Effector memory CD4-positive, alpha-beta T cell (primary cell): ENCODE data around the gene MT1B.

ENCODE experiments used
- DNase-seq, 3 donors: peaks; one replicate each; pipeline ENCODE4 v3.0.0-alpha.2; 2020
- H3K27ac ChIP-seq: 2 replicates; pipeline ENCODE4 v1.7.0; 2013; ENCODE audit warnings: mild to moderate bottlenecking, low read length, moderate library complexity; ENCODE audit not compliant: insufficient read depth, poor library complexity, severe bottlenecking
- H3K27me3 ChIP-seq: replicated peaks from 2 replicates; pipeline ENCODE4 v1.7.0; 2013; ENCODE audit warnings: mild to moderate bottlenecking, low read length; ENCODE audit not compliant: insufficient read depth, control insufficient read depth, poor library complexity, severe bottlenecking
- H3K36me3 ChIP-seq: 2 replicates; pipeline ENCODE4 v1.7.0; 2013; ENCODE audit warnings: mild to moderate bottlenecking, low read length, moderate library complexity; ENCODE audit not compliant: control insufficient read depth, insufficient read depth
- H3K4me1 ChIP-seq: 2 replicates; pipeline ENCODE4 v1.7.0; 2013; ENCODE audit warnings: low read length, mild to moderate bottlenecking; ENCODE audit not compliant: control insufficient read depth, insufficient read depth, poor library complexity, severe bottlenecking
- H3K4me3 ChIP-seq: 2 replicates; pipeline ENCODE4 v1.7.0; 2013; ENCODE audit warnings: low read length, low read depth, mild to moderate bottlenecking; ENCODE audit not compliant: insufficient read depth, poor library complexity, severe bottlenecking
- H3K9me3 ChIP-seq: 2 replicates; pipeline ENCODE4 v1.7.0; 2013; ENCODE audit warnings: mild to moderate bottlenecking, low read length, moderate library complexity; ENCODE audit not compliant: control insufficient read depth

The MT1B gene

DNA sequence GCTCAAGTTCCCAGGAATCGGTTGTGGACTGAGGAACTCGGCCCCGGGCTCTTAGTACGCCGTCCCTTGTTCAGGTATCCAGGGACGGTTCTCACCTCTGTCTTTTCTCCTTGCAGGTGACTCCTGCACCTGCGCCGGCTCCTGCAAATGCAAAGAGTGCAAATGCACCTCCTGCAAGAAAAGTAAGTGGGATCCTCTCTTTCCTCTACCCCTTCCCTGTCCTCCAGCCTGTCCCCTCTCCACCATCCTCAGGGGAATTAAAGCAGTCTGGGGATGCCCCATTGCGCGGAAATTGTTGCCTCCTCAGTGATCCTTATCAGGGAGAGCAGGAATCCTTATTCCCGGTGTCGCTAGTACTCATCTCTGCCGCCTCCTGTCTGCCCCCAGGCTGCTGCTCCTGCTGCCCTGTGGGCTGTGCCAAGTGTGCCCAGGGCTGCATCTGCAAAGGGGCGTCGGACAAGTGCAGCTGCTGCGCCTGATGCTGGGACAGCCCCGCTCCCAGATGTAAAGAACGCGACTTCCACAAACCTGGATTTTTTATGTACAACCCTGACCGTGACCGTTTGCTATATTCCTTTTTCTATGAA, 42.7 kb upstream of the MT1B start:
- H3K36me3 ChIP-seq: no peaks in the 10 kb centered on the region
- peak overlapping the region; percentile 72 for H3K4me3 ChIP-seq
- no peaks in the 10 kb centered on the region for H3K9me3 ChIP-seq
- DNase-seq: no peak
- peaks cover 36% of the 10 kb centered on the region for H3K4me1 ChIP-seq
- H3K27me3 ChIP-seq: no peaks in the 10 kb centered on the region
- peak overlapping the region; percentile 82 for H3K27ac ChIP-seq

DNA sequence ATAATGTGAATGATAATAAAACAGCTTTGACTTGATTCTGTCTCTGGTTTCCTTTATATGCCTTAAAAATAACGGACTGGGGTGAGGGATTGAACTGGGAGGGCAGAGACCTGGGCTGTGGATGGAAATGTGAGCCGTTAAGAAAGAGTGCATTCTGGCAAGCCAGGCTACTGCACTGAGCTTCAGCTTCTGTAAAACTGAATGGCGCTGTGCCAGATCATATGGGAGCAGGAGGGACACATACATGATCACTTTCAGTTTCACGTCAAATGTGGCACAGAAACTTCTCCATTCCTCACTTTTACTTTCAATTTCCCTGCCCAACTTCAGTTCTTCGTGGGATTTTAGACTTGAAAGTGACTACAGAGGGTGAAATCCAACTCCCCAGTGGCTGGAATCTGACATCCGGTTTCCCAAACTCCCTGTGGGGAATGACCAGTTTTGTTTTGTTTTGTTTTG, 42.2 kb upstream of the MT1B start:
- no peaks in the 10 kb centered on the region for H3K9me3 ChIP-seq
- peaks cover 36% of the 10 kb centered on the region for H3K4me1 ChIP-seq
- no peaks in the 10 kb centered on the region for H3K36me3 ChIP-seq
- H3K4me3 ChIP-seq: peak overlapping the region; percentile 72
- H3K27me3 ChIP-seq: no peaks in the 10 kb centered on the region
- H3K27ac ChIP-seq: peak overlapping the region; percentile 82
- DNase-seq: peak; percentile 33 to 62 (median 46)

DNA sequence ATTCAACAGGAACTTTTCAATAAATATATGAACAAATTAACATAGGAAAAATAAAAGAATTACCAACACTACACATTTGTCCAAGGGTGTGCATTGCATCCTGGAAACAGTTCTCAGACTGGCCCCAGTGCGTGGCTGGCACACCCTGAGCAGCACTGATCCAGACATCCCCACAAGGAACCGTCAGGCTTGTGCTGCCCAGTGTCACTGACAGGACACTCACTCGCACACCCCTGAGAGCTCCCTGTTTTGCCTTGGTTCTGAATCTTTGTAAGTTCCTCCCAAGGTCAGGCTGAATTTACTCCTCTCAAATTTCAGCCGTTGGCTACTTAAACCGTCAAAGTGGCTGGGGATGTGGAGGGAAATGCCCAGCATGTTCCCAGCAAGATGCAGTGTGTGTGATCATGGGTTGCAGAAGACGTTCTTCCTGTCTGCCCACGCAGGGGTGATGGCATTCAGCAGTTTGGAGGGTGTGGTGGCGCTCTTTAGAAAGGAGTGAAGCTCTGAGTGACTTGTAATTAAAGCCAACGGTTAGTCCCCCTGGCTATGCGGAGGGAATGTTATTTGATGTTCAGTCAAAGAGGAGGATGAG, 41.6 kb upstream of the MT1B start:
- Histone ChIP-seq H3K27ac (peak overlapping the region; percentile 82), H3K4me1 (peaks cover 36% of the 10 kb centered on the region), H3K9me3 (no peaks in the 10 kb centered on the region), H3K27me3 (no peaks in the 10 kb centered on the region), H3K4me3 (peak overlapping the region; percentile 72), H3K36me3 (no peaks in the 10 kb centered on the region)
- peak; percentile 42 to 63 (median 47) for DNase-seq

DNA sequence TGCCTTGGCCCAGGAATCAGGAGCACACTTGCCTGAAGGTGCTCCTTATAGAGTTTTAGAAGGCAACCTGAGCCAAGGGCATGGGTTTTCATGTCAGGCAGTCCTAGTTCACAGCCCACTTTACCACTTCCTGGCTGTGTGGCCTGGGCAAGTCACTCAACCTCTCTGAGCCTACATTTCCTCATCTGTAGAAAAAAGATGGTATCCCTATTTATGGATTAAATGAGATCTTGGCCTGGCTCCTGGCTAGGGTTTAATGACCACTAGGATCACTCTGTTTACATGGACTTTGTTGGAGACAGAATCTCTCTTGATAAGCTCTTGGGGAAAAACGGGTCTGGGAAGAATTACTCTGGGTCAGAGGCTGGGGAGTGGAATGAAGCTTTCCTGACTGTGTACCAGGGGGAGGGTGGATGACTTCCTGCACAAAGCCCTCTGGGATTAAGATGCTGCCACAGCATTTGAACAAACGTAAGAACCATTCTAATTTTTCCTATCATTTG, 41.0 kb upstream of the MT1B start:
- peak overlapping the region; percentile 72 for H3K4me3 ChIP-seq
- H3K9me3 ChIP-seq: no peaks in the 10 kb centered on the region
- H3K27me3 ChIP-seq: no peaks in the 10 kb centered on the region
- DNase-seq: no peak
- H3K27ac ChIP-seq: peak overlapping the region; percentile 82
- peaks cover 36% of the 10 kb centered on the region for H3K4me1 ChIP-seq
- no peaks in the 10 kb centered on the region for H3K36me3 ChIP-seq

DNA sequence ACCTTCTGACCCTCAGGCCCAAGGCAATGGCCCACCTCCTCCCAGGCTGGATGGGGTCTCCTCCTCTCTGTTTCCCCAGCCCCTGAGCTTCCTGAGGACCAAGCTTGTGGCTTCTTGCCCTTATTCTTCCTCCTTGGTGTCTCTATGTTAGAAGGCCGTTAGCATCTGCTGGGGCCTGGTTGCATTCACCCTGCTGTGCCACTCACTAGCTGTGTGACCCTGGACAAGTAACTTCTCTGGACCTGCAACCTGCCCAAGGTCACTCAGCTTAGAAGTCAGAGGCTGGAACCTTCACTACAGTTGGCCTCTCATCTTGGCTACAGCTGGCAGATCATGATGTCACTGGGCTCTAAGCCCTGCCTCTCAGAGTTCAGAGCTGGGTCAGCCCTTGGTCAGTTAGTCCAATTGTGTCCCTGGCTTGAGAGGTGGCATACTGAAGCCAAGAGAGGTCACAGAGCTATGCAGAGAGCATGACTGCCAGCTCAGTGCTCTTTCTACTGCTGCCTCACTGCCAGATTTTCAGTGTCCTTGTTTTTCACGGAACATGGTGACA, 40.3 kb upstream of the MT1B start:
- H3K27me3 ChIP-seq: no peaks in the 10 kb centered on the region
- no peak for DNase-seq

DNA sequence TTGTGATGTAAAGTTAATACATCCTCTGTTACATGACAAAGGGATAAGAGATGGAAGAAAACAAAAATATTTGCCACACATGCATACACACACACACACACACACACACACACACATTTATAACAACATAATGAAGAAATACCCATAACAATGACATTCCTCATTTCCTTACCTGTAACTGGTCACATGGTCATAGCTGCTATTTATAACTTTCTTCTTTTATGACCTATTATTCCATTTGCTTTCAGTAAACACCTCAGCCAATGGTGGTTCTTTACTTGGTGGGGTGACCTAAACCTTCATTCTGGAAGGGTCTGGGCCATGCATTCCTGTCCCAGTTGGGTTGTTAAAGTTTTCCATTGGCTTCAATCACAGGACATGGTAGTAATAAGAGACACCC, 38.0 kb upstream of the MT1B start:
- Histone ChIP-seq H3K27me3 (no peaks in the 10 kb centered on the region), H3K27ac (no peak overlapping the region), H3K9me3 (no peaks in the 10 kb centered on the region), H3K4me1 (peaks cover 26% of the 10 kb centered on the region), H3K4me3 (no peak overlapping the region), H3K36me3 (no peaks in the 10 kb centered on the region)
- no peak for DNase-seq

More for the DNA sequence above, 40.3 kb upstream of the MT1B start:
- peaks cover 36% of the 10 kb centered on the region for H3K4me1 ChIP-seq
- no peak overlapping the region for H3K4me3 ChIP-seq
- H3K9me3 ChIP-seq: no peaks in the 10 kb centered on the region
- no peaks in the 10 kb centered on the region for H3K36me3 ChIP-seq
- H3K27ac ChIP-seq: peak overlapping the region; percentile 10

DNA sequence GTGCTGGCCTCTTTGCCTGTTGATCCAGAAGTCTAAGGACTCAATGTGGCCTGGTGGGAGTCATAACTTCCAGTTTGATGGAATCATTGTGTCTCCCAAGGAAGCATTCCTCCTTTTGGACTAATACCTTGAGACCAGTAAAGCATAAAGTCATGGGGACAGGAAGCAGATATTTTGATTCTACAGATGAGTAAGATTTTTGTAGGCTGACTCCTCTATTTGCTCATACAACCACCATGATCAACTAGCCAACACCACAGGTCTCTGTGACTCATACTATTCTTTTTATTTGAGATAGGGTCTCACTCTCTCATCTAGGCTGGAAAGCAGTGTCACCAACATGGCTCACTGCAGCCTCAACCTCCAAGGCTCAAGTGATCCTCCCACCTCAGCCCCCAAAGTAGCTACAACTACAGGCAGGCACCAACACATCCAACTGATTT, 37.1 kb upstream of the MT1B start:
- DNase-seq: no peak
- Histone ChIP-seq H3K27me3 (no peaks in the 10 kb centered on the region), H3K4me1 (peaks cover 21% of the 10 kb centered on the region), H3K4me3 (no peak overlapping the region), H3K36me3 (no peaks in the 10 kb centered on the region), H3K27ac (no peak overlapping the region), H3K9me3 (no peaks in the 10 kb centered on the region)

DNA sequence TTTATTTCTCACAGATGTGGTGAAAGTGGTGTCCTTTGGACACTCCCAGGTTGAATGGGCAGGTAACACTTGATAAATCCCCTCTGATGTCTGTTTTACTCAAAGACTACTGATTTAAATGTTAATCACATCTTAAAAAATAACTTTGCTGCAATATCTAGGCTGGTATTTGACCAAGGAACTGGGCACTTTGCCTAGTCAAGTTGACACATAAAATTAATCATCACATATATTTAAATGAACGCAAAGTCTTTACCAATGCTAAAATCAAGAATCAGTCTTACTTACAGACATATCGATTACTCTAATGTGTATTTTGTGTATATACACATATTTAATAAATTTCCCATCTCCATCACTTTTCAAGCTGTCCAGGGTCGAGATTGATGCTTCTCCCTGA, 36.3 kb upstream of the MT1B start:
- Histone ChIP-seq H3K4me1 (peaks cover 14% of the 10 kb centered on the region), H3K27me3 (no peaks in the 10 kb centered on the region), H3K36me3 (no peaks in the 10 kb centered on the region), H3K9me3 (no peaks in the 10 kb centered on the region), H3K4me3 (no peak overlapping the region), H3K27ac (no peak overlapping the region)
- no peak for DNase-seq

DNA sequence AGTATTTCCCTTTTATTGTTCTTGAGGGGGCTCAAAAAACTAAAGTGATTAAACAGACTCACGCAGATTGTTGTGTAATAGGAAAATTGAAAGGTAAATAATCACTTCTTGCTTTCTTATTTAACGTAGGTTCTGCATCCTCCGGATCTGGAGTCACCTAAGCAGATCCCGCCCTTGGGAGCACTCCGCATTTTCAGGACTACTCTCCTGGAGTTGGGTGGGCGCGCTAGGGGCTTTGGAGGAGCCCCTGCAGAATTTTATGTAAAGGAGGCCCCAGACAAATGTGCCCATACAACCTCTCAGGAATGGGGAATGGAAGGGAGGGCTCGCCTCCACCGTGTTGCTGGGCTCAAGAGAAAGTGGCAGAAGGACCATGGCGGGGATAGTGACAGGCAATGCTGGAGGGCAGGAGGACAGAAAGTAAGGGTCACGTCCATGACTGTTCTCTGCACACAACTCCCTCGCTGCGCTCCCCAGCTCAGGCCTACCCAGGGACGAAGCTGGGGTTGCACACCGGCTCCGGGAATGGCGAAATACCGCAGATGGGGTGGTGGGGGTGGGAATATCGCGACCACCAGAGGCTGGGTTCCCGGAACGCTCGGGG, 35.0 kb upstream of the MT1B start:
- DNase-seq: no peak
- Histone ChIP-seq H3K4me1 (peaks cover 8% of the 10 kb centered on the region), H3K27ac (no peak overlapping the region), H3K27me3 (no peaks in the 10 kb centered on the region), H3K36me3 (no peaks in the 10 kb centered on the region), H3K9me3 (no peaks in the 10 kb centered on the region), H3K4me3 (peak overlapping the region; percentile 36)
